Prostate gland (tissue), 2 donors: Measurements from ENCODE around the gene SCGB3A2. TPM values are rescaled to one million over a fixed set of nuclear protein-coding genes. Genes with fewer than 3 reads are reported as not detected.

Source experiments
- DNase-seq: peaks from one replicate; pipeline ENCODE4 v3.0.0-alpha.2; 2019; ENCODE audit warnings: low spot score
- H3K27ac ChIP-seq, 2 donors: fragments of 200-600 bp; sonication (generic); 2 replicates each; pipeline ENCODE4 v1.5.1; 2017 to 2019
- H3K27me3 ChIP-seq: fragments of 200-600 bp; sonication (generic); replicated peaks from 2 replicates; pipeline ENCODE4 v1.5.1; 2019; ENCODE audit not compliant: insufficient read depth
- H3K36me3 ChIP-seq, 2 donors: fragments of 200-600 bp; sonication (generic); 1 replicate in 1 of 2; 2 replicates in 1 of 2; pipeline versions ENCODE4 v1.5.1 to v1.8.1; 2017 to 2019
- H3K4me1 ChIP-seq: fragments of 200-600 bp; sonication (generic); replicated peaks from 2 replicates; pipeline ENCODE4 v1.5.1; 2019
- H3K4me3 ChIP-seq, 2 donors: fragments of 200-600 bp; sonication (generic); 2 replicates each; pipeline ENCODE4 v1.5.1; 2017 to 2019
- H3K9me3 ChIP-seq: fragments of 200-600 bp; sonication (generic); 2 replicates; pipeline ENCODE4 v1.5.1; 2017
- POLR2A ChIP-seq: fragments of 450-650 bp; IDR thresholded peaks from one replicate; pipeline ENCODE4 v1.6.1; 2016; ENCODE audit warnings: antibody characterized with exemption, mild to moderate bottlenecking
- POLR2AphosphoS5 ChIP-seq: sonication (generic); formaldehyde crosslinking; IDR thresholded peaks from one replicate; pipeline ENCODE4 v1.6.1; 2017; ENCODE audit warnings: antibody characterized with exemption
- WGBS: methylation state at CpG from one replicate; pipeline ENCODE4 v1.1.5; 2018; 5-methylcytosine and 5-hydroxymethylcytosine counted together
- intact Hi-C: fragments of 100-400 bp; cut with DNase I; formaldehyde crosslinking; loops from one replicate; pipeline ENCODE4 v1.14.2; 2022
- total RNA-seq, 2 donors: library from RNA; depleted of rRNA; stranded (reverse); fragments of >200 nt; gene quantifications; one replicate each; pipeline ENCODE4 v1.1.0, GENCODE V29; 2016
- TF ChIP-seq, protein P1 (sequence below), 4 experiments: fragments of 200-600 bp in 2 of 4; fragments of 450-650 bp in 2 of 4; sonication (generic) in 2 of 4; IDR thresholded peaks; 1 replicate in 3 of 4; 2 replicates in 1 of 4; pipeline ENCODE4 v1.5.1; 2016 to 2019; ENCODE audit warnings: antibody characterized with exemption in 4 of 4, mild to moderate bottlenecking in 2 of 4, moderate library complexity in 2 of 4

Gene SCGB3A2
- total RNA-seq, 2 donors from 2014 or later = not detected

DNA sequence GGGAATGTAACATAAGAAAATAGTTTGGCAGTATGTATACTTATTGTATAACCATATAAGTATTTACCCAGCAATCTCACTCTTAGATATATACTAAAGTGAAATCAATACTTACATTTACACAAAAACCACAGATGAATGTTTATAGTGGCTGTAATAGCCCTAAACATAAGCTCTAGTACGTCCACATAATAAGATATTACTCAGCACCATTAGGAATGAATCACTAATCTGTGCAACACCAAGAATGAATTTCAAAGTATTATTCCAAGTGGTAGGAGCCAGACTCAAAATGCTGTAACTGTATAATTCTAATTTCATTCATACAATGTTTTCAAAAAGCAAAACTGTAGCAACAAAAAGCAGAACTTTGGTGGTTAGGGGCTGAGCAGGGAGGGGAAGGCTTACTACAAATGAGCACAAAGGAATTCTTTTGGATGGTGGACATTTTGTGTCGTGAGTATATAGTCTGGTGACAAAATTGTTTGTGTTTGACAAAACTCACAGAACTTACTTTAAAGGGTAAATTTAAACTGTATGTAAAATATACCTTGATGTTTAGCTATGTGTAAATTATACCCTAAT lies 39.7 kb downstream of the SCGB3A2 start:
- 48% methylated on average over 2 of the region's 2 CpGs for WGBS
- intact Hi-C loops = no loop called here

DNA sequence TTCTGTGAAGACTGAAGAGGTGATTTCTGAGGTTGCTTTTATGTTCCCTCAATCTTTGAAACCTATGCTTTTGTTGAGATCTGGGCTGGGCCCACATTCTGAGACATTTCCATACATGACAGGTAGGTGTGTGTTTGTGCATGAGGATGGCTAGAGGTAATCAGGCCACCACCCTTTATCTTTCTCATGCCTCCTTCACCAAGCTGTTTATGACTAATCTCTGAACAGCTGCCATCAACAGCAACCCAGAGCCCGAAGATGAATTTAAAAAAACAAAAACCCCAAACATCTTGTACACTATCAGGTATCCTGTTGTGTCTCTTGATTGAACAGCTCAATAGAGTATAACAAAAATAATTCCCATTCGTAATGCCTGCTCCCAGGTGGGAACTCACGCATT lies 40.4 kb downstream of the SCGB3A2 start:
- Histone ChIP-seq H3K4me3 (no peak overlapping the region), H3K27me3 (no peaks in the 10 kb centered on the region), H3K9me3 (no peaks in the 10 kb centered on the region), H3K36me3 (no peaks in the 10 kb centered on the region), H3K4me1 (no peaks in the 10 kb centered on the region), H3K27ac (no peak overlapping the region)
- intact Hi-C loops = no loop called here
- WGBS = 94% methylated on average over 3 of the region's 3 CpGs
- no peak for DNase-seq
- TF ChIP-seq, protein P1, sequence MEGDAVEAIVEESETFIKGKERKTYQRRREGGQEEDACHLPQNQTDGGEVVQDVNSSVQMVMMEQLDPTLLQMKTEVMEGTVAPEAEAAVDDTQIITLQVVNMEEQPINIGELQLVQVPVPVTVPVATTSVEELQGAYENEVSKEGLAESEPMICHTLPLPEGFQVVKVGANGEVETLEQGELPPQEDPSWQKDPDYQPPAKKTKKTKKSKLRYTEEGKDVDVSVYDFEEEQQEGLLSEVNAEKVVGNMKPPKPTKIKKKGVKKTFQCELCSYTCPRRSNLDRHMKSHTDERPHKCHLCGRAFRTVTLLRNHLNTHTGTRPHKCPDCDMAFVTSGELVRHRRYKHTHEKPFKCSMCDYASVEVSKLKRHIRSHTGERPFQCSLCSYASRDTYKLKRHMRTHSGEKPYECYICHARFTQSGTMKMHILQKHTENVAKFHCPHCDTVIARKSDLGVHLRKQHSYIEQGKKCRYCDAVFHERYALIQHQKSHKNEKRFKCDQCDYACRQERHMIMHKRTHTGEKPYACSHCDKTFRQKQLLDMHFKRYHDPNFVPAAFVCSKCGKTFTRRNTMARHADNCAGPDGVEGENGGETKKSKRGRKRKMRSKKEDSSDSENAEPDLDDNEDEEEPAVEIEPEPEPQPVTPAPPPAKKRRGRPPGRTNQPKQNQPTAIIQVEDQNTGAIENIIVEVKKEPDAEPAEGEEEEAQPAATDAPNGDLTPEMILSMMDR (IDR thresholded peaks at IDR 0.05) = no peak
- no peak for TF ChIP-seq POLR2AphosphoS5

More for the DNA sequence above, 39.7 kb downstream of the SCGB3A2 start:
- no peaks in the 10 kb centered on the region for H3K4me1 ChIP-seq
- H3K4me3 ChIP-seq = no peak overlapping the region
- H3K9me3 ChIP-seq = no peaks in the 10 kb centered on the region
- no peak overlapping the region for H3K27ac ChIP-seq
- no peak for TF ChIP-seq POLR2AphosphoS5
- TF ChIP-seq, protein P1 (IDR thresholded peaks at IDR 0.05) = no peak
- no peak for TF ChIP-seq POLR2A
- DNase-seq = no peak
- H3K36me3 ChIP-seq = no peaks in the 10 kb centered on the region
- no peaks in the 10 kb centered on the region for H3K27me3 ChIP-seq

DNA sequence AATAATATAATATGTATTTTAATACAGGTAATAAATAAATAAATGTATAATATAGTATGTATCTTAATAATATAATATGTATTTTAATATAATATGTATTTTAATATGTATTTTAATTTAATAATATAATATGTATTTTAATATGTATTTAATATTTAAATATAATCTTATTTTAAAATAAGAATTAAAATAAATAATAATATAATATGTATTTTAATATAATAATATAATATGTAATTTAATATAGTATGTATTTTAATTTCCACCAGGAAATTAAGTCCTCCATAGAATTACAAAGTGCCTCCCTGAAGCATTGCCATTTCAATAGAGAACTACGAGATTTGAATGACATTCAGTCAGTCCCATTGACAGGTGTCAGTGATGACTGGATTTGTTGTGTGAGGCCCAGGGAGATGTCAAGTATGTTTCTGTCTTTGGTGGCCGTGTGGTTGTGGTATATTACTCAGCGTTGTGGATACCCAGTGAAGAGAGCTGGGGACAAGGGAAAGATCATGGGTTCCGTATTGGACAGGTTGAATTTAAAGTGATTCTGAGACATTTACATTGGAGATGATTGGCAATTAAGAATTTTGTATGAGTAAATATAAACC lies 42.0 kb downstream of the SCGB3A2 start:
- DNase-seq = no peak
- H3K27me3 ChIP-seq = no peaks in the 10 kb centered on the region
- no peak overlapping the region for H3K4me3 ChIP-seq
- WGBS = 93% methylated on average over 4 of the region's 4 CpGs
- intact Hi-C loops = no loop called here
- H3K9me3 ChIP-seq = no peaks in the 10 kb centered on the region
- no peaks in the 10 kb centered on the region for H3K4me1 ChIP-seq
- TF ChIP-seq, protein P1 (IDR thresholded peaks at IDR 0.05) = no peak
- TF ChIP-seq POLR2A = no peak
- no peak for TF ChIP-seq POLR2AphosphoS5
- no peak overlapping the region for H3K27ac ChIP-seq
- H3K36me3 ChIP-seq = no peaks in the 10 kb centered on the region

DNA sequence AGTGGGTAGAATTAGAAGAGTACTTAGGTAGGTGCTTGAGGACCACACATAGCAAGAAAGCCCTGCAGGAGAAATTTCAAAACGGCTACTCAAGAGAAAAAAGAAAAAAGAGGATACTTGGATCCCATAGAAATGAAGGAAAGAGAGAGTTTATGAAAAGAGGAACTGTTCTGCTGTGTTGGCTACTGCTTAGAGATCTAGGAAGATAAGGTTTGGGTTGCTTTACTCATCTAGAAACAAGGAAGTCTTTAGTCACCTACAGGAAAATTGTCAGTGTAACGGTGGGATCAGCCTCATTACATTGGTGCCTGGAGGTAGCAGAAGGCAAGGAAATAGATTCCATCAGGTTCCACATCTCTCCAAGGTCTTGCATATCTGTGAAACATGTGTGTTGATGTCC lies 42.6 kb downstream of the SCGB3A2 start:
- intact Hi-C loops = no loop called here
- TF ChIP-seq, protein P1 (IDR thresholded peaks at IDR 0.05) = no peak
- TF ChIP-seq POLR2AphosphoS5 (no peak), POLR2A (no peak)

DNA sequence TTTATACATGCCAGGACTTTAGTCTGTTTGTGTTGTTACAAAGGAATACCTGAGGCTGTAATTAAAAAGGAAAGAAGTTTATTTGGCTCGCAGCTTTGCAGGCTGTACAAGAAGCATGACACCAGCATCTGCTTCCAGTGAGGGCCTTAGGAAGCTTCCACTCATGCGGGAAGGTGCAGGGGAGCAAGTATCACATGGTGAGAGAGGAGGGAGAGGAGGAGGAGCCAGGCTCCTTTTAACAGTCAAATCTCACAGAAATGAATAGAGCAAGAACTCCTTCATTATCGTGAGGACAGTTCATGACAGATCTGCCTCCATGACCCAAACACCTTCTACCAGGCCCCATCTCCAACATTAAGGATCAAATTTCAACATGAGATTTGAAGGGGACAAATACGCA lies 46.5 kb downstream of the SCGB3A2 start:
- H3K4me1 ChIP-seq = no peaks in the 10 kb centered on the region
- no peaks in the 10 kb centered on the region for H3K36me3 ChIP-seq
- H3K4me3 ChIP-seq = no peak overlapping the region
- no peaks in the 10 kb centered on the region for H3K27me3 ChIP-seq
- 74% methylated on average over 4 of the region's 4 CpGs for WGBS
- DNase-seq = no peak
- intact Hi-C loops = no loop called here
- TF ChIP-seq, protein P1 (IDR thresholded peaks at IDR 0.05) = no peak
- TF ChIP-seq POLR2AphosphoS5 (no peak), POLR2A (no peak)
- H3K27ac ChIP-seq = no peak overlapping the region
- no peaks in the 10 kb centered on the region for H3K9me3 ChIP-seq

More for the DNA sequence above, 42.6 kb downstream of the SCGB3A2 start:
- Histone ChIP-seq H3K4me3 (no peak overlapping the region), H3K27ac (no peak overlapping the region), H3K4me1 (no peaks in the 10 kb centered on the region), H3K9me3 (no peaks in the 10 kb centered on the region), H3K27me3 (no peaks in the 10 kb centered on the region), H3K36me3 (no peaks in the 10 kb centered on the region)
- DNase-seq = no peak
- WGBS = 26% methylated on average over 2 of the region's 2 CpGs
